ENCODE data around the gene DDX17. TPM values are rescaled to one million over a fixed set of nuclear protein-coding genes. Genes with fewer than 3 reads are reported as not detected.

DDX17 gene
- total and polyA plus RNA-seq, 2 of the 8 experiments (the other 6 are each of a cell fraction or from before 2014, with no cell fraction given) = 437 to 441 TPM

DNA sequence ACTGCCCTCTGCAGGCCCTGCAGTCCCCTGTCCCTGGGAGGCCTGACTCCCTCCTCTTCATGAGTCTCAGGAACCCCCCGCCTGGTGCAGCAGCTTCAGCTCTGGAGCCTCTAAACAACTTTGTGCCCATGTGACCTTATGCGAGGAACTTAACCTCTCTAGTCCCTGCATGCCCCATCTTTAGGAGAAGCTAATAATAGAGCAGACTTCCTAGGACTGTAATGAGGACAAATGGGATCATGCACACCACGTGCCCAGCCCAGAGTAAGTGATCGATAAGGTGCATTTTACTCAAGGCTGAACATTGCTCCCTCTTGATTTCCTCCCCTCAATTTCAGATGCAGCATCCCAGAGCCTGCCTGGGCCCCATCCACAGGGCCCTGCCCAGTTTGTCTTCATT is 70.1 kb downstream of the DDX17 start:
- H2BK20ac ChIP-seq (ENCODE audit: low read length) = no peak overlapping the region
- H3K4me2 ChIP-seq (ENCODE audit: insufficient read depth in 1 of 2, low read depth in 2 of 2, low read length in 2 of 2) = no peak overlapping the region
- H3K27me3 ChIP-seq (replicated peaks in 1 of 4; ENCODE audit: control insufficient read depth in 3 of 4, extremely low read depth in 1 of 4, insufficient read depth in 3 of 4, low read length in 3 of 4) = no peaks in the 10 kb centered on the region
- H3K27ac ChIP-seq (ENCODE audit: low read depth, low read length) = no peak overlapping the region
- no peaks in the 10 kb centered on the region for H3K9me3 ChIP-seq (ENCODE audit: insufficient read depth in 2 of 2, low read depth in 1 of 2, low read length in 1 of 2)
- no peak for DNase-seq (ENCODE audit: low read depth in 1 of 2, low spot score in 2 of 2)
- H3K4me1 ChIP-seq (replicated peaks in 1 of 4; ENCODE audit: control insufficient read depth in 3 of 4, insufficient read depth in 4 of 4, low read length in 3 of 4) = peaks cover 0 to 2% (median 0%) of the 10 kb centered on the region in 4 experiments; a peak in 4 of 7 replicates
- no peaks in the 10 kb centered on the region for H3K79me2 ChIP-seq (ENCODE audit: control insufficient read depth in 1 of 2, insufficient read depth in 2 of 2, low read length in 2 of 2)
- H4K20me1 ChIP-seq (replicated peaks in 1 of 2; ENCODE audit: control insufficient read depth in 1 of 2, insufficient read depth in 2 of 2, low read length in 2 of 2) = no peaks in the 10 kb centered on the region
- ChIA-PET CTCF (ENCODE audit: partially characterized antibody) (interaction anchor here (0.7 to 7.9 kb wide), 14 partner anchors 9 to 87 kb away, joined by 3 to 78 read pairs (median 6); partner anchors contain the start of gene KDELR3), POLR2A (ENCODE audit: partially characterized antibody) (interaction anchor here (0.9 to 3.8 kb wide), 3 partner anchors 12 to 49 kb away, joined by 3 to 17 read pairs (median 14); no protein-coding TSS in a partner anchor)
- no peak overlapping the region for H2BK120ac ChIP-seq (replicated peaks; ENCODE audit: low read depth, low read length)
- no peak overlapping the region for H3K9ac ChIP-seq (replicated peaks in 1 of 4; ENCODE audit: extremely low read depth in 1 of 4, low read depth in 3 of 4, low read length in 3 of 4)
- no peak overlapping the region for H2AFZ ChIP-seq (ENCODE audit: low read length)
- FAIRE-seq = no peak
- no peaks in the 10 kb centered on the region; the same call in 1 of the 2 replicates for H3K79me1 ChIP-seq (ENCODE audit: low read depth, low read length)
- no peak overlapping the region for H3K56ac ChIP-seq (replicated peaks; ENCODE audit: insufficient read length, low read depth, low read length)
- no peak overlapping the region for H3K18ac ChIP-seq (ENCODE audit: extremely low read depth, low read length)
- H2AK5ac ChIP-seq (ENCODE audit: low read depth, low read length) = no peak overlapping the region
- H3K14ac ChIP-seq (ENCODE audit: insufficient read length) = no peak overlapping the region
- no peak overlapping the region for H4K5ac ChIP-seq (ENCODE audit: insufficient read length, low read depth, low read length)
- no peak overlapping the region for H2BK5ac ChIP-seq (ENCODE audit: low read depth, low read length)
- WGBS, 2 experiments (ENCODE audit: extremely low coverage in 1 of 2, insufficient coverage in 1 of 2, insufficient read length in 1 of 2, insufficient replicate concordance in 2 of 2, low coverage in 1 of 2, low lambda C conversion rate in 2 of 2, missing lambda C conversion rate in 1 of 2) = 75% methylated on average over 4 of the region's 4 CpGs; no CpG with 5 or more reads in 1 of the 2 experiments
- no peaks in the 10 kb centered on the region for H3K23me2 ChIP-seq (ENCODE audit: low read depth, low read length)
- no peak overlapping the region for H2BK15ac ChIP-seq (ENCODE audit: low read length)
- H4K91ac ChIP-seq (replicated peaks; ENCODE audit: insufficient read length, low read length) = no peak overlapping the region
- no peak overlapping the region for H2BK12ac ChIP-seq (ENCODE audit: low read depth, low read length)
- no peak overlapping the region for H3K4me3 ChIP-seq (ENCODE audit: extremely low read depth in 1 of 4, insufficient read depth in 2 of 4, low read depth in 3 of 4, low read length in 4 of 4)
- H3K4ac ChIP-seq (replicated peaks; ENCODE audit: insufficient read length, low read depth, low read length) = no peak overlapping the region
- H4K8ac ChIP-seq (ENCODE audit: extremely low read depth, insufficient read depth, low read length) = no peak overlapping the region
- no peak overlapping the region for H3K23ac ChIP-seq (ENCODE audit: insufficient read length)
- no peaks in the 10 kb centered on the region for H3K36me3 ChIP-seq (ENCODE audit: control insufficient read depth in 2 of 4, insufficient read depth in 4 of 4, low read length in 3 of 4)
- TF ChIP-seq SIN3A (conservative IDR thresholded peaks at IDR 0.05 in 1 of 2, IDR thresholded peaks at IDR 0.05 in 1 of 2; ENCODE audit: low read depth in 1 of 2, low read length in 2 of 2) = no peak
- no peak for TF ChIP-seq KDM5A (IDR thresholded peaks at IDR 0.05; ENCODE audit: low read length)
- TF ChIP-seq EZH2 (IDR thresholded peaks at IDR 0.05; ENCODE audit: low read depth, low read length, severe bottlenecking) = no peak
- TF ChIP-seq ZNF274 (IDR thresholded peaks at IDR 0.05; ENCODE audit: borderline replicate concordance, extremely low read depth, low read length) = no peak
- TF ChIP-seq HDAC6 (IDR thresholded peaks at IDR 0.05; ENCODE audit: low read depth, low read length) = no peak
- no peak for TF ChIP-seq KDM1A (IDR thresholded peaks at IDR 0.05; ENCODE audit: borderline replicate concordance, low read length)
- no peak for TF ChIP-seq POLR2A (IDR thresholded peaks at IDR 0.05; ENCODE audit: control extremely low read depth in 1 of 2, low read depth in 2 of 2, low read length in 2 of 2)
- no peak for TF ChIP-seq CREB1 (IDR thresholded peaks at IDR 0.05)
- TF ChIP-seq SIX5 (IDR thresholded peaks at IDR 0.05; ENCODE audit: low read depth, low read length) = no peak
- no peak for TF ChIP-seq HDAC2 (IDR thresholded peaks at IDR 0.05; ENCODE audit: borderline replicate concordance in 1 of 2, low read depth in 2 of 2, low read length in 2 of 2)
- TF ChIP-seq RXRA (IDR thresholded peaks at IDR 0.05; ENCODE audit: insufficient read depth, low read depth, low read length) = no peak
- TF ChIP-seq SP2 (IDR thresholded peaks at IDR 0.05; ENCODE audit: low read length) = no peak
- TF ChIP-seq SP1 (IDR thresholded peaks at IDR 0.05; ENCODE audit: low read depth, low read length) = no peak
- TF ChIP-seq CHD2 (IDR thresholded peaks at IDR 0.05; ENCODE audit: low read length) = no peak
- no peak for TF ChIP-seq SP4 (IDR thresholded peaks at IDR 0.05; ENCODE audit: low read length)
